GM12891 (cell line): ENCODE data around the gene MEIS1.

Experiments
- POLR2A ChIP-seq: IDR thresholded peaks from 2 replicates; pipeline ENCODE4 v1.6.1; 2011; ENCODE audit warnings: low read depth, low read length, control low read depth
- POLR2AphosphoS5 ChIP-seq: IDR thresholded peaks from 2 replicates; pipeline ENCODE4 v1.6.1; 2011; ENCODE audit warnings: low read depth, low read length, control low read depth

GRCh38 chr2:66519264-66519843 lies 84.4 kb downstream of the MEIS1 start:
- no peak for TF ChIP-seq POLR2AphosphoS5
- no peak for TF ChIP-seq POLR2A
